HG03460 (cell line): ENCODE results near the gene KCNN3.
A peak's percentile ranks its signal among the peaks of the same experiment; 100 is the strongest.

ENCODE experiments used
- ATAC-seq: cut with Tn5 transposase; IDR thresholded peaks from one replicate; pipeline ENCODE4 v1.9.1; 2021; ENCODE audit not compliant: unreplicated experiment

The KCNN3 gene

DNA sequence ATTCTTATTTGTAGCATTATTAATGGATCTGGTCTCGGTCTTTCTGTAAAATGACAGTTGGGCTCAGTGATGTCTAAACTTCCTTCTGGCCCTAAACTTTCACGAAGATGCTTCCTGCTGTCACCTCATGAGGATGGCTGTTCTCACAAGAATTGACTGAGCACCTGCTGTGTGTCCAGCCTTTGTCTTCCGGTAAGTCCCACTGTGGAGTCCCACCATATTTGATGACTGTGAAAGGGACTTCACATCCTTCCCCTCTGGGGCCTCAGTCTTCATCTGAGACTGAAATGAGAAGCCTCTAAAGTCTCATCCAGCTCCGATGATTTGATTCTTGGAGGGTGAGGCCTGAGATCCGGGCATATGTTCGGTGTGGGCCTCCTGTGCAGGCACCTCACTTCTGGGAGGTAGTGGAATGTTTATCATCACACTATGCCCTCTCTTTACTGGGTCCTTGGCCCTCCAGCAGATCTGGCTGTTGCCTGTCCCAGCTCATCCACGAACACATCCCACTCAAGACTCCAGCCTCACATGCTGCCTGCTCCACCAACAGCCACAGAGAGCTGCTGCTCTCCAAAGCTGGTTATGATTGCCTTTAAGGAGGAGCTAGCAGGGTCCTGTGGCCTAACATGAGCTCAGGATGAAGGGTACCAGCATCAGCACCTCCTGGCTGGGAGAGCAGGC, 95.8 kb downstream of the KCNN3 start:
- ATAC-seq: no peak

DNA sequence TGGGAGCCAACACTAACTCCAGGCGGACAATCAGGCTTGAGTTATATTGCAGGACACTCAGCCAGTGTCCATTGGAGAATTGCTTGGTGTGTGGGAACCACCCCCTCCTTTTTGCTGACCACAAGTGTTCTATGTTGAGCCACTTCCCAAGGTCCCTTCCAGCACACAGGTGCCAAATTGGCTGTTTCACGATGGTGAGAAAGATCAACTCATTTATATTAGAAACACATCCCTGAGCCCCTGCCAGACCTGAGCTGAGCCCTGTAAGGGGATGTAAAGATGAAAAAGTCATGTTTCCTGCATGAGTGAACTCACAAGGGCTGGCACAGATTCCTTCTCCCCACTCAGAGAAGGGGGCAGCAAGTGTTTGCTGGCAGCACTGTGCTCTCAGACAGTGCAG, 96.5 kb downstream of the KCNN3 start:
- ATAC-seq: no peak

DNA sequence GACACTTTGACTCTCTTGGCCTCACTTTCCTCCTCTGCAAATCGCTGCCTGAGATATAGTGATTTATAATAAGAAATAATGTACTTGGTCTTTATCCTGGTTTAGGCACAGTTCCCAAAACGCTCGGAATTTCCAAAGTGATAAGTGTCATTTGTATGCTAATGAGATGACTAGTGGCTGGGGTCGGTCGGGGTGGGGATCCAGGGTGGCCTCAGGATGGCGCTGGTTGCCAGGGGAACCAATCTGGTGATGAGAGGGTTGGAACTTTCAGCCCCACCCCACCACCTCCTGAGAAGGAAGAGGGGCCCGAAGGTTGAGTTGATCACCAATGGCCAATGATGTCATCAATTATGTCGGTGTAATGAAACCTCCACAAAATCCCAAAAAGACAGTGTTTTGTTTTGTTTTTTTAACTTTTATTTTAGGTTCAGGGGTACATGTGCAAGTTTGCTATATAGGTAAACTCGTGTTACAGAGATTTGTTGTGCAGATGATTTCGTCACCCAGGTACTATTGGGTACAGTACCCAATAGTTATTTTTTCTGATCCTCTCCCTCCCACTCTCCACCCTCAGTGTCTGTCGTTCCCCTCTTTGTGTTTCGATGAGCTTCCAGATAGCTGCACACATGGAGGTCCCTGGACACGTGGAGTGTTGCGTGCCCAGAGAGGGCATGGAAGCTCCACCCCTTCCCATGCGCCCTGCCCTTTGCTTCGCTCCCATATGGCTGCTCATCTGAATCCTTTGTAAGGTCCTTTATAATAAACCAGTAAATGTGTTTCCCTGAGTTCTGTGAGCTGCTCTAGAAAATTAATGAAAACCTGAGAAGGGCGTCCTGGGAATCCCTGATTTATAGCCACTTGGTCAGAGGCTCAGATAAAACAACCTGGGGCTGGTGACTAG, 97.2 kb downstream of the KCNN3 start:
- ATAC-seq: no peak

DNA sequence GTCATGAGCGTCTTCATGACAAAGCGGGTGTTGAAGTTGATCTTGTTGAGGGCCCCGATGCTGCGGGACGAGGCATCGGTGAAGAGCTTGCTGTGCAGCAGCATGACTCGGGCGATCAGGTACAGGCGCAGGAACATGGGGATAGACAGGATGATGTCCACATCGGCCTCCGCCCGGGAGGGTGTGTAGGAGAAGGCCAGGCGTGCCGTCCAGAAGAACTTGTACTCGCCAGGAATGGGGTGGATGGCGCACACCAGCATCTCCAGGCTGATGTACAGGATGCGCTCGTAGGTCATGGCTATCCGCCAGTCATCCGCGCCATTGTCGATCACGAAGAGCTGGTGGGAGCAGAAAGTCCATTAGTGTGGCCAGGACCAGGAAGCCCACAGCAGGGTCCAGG, 98.0 kb downstream of the KCNN3 start:
- ATAC-seq: no peak

DNA sequence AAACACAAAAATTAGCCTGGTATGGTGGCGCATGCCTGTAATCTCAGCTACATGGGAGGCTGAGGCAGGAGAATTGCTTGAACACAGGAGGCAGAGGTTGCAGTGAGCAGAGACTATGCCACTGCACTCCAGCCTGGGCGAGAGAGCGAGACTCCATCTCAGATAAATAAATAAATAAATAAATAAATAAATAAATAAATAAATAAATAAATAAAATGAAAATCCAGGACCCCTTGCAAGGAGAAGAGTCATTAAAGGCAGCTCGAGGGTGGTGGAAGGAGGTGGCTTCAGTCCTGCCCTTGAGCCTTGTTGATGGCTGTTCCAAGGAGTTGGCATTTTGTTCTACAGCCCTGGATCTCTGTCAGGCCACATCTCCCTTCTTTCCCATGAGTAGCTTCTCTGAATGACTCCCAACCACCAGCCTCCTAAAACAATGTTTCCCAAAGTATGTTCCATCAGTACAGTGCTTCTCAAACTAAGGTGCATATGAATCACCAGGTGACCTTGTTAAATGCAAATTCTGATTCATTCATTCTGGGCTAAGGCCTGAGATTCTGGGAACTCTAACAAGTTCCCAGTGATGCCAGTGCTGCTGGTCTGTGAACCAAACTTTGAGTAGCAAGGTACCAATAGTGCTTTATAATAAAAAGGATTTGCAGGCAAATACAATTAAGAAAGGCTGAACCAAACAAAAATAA, 99.0 kb downstream of the KCNN3 start:
- no peak for ATAC-seq

DNA sequence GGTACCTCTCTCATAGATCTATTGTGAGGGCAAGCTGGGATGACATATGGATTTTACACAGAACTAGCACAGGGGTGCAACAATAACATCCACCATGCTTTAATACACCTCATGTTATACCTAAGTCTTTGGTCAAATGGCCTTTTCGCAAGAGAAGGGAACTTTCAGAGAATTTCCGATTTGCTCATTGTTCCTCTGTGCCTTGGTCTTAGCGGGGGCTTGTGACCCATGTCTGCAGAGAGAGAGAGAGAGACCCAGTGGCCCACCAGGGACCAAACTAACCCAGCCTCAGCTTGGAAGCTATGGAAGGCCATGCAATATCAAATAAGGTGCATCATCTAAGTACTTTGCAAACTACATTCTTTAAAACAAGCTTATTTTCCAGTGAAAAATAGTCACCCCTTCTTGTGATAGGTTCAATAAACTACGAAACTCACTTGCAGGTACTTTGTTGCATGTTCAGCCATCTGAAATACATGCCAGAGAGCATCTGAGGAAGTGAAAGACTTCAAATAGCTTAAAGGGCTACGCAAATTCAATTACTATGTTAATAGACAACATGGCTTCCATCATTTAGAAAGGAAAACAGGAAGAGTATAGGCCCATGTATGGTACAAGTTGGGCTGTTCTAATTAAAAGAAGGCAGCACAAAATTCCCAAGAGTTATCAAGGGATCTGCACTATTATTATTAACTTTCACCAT, 100.7 kb downstream of the KCNN3 start:
- no peak for ATAC-seq

DNA sequence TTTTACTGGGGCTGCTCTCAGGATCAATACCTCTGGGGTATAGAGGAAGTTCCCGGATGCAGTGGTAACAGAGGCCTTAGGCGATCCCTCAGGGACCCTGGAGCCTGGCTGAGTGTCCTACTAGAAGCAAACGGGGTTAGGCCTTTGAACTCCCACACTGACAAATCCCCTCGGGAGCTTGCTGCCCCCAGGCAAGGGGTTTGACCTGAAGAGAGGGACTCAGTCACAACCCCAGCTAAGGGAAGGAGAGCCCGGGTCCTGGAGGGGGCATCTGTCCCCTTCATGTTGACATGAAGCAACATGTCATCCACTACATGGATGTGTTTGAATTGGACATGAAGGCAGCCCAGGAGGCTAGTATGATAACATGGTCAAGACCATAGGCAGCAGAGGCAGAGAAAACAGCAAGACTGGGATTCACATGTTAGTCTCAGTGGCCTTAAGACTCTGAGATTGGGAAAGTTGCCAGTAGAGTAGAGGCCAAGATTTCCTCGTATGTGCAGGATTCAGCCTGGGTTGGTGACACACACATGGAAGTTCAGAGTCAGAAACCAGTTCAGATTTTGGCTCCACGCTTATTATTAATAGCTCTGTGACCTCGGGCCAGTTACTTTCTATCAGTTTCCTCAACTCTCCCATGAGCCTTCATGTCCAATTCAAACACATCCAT, 101.5 kb downstream of the KCNN3 start:
- ATAC-seq: no peak

DNA sequence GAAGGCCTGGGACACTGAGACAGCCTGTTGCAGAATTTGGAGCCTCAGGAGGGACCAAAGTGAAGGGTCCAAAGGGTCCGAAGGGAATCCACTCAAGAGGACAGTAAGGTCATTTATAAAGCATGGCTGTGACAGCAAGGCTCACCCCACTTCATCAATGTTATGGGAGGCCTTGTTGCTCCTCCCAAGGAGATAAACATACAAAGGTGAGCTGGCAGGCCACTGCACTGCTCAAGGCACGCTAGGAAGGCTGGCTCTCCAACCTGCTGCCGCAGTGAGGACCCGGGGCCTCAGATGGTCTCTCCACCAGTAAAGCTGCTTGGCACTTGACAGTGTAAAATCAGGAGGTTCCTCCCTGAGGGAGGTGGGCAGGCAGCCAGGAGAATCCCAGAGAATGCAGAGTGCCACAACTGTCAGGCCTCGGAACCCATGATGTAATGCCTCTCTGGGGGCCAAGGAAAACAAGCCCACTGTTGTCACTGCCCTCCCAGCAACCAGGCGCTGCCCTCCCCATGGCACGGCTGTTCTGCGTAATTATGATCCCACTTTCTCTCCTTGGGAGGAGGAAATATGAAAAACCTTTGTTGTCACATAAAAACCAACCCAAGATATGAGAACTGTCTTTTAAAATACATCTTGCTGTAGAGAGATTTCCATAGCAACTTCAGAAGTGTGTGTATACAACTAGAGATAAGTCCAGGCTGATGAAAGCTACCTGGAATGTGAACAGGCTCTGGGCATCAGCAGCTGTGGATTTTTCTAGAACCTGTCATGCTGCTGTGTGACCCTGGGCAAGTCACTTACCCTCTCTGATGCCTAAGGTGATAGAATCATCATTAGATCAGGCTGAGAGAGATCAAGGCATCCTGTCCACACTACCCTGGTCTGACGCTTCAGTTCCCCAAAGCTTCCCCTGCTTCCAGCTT, 102.5 kb downstream of the KCNN3 start:
- ATAC-seq: no peak

DNA sequence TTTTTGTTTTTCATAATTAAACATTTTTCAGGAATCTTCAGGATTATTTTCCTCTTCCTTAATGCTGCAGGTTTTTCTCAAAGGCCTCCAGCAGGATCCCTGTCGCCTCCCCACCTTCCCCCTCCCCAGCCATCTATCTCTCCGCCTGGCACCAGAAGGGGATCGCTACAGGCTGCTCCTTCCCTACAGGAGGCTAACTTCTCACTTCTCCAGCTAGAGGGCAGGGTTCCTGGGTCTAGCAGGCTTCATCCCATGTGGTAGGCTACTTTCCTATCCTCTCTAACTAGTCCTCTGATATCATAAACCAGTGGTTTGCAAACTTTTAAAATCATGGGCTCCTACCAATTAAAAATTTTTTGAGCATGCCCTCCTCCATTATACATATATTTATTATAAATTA, 104.1 kb downstream of the KCNN3 start:
- no peak for ATAC-seq

DNA sequence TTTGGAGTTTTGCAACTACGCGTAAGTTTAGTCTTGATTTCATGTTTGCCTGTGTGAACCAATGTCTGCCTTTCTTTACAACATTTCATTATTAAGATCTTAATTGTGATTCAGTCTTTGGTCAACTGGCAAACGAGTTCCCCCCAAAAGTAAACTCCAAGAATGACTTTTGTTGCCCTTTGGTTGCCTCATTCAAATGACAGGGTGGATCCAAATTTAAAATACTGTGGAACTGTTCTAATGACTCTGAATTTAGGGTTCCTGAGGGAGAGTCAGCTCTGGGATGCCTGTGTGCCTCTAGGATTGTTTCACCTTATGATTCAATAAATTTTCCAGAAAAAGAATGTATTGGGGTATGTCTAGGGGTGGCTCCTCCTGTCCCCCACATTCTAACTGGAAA, 105.3 kb downstream of the KCNN3 start:
- no peak for ATAC-seq

DNA sequence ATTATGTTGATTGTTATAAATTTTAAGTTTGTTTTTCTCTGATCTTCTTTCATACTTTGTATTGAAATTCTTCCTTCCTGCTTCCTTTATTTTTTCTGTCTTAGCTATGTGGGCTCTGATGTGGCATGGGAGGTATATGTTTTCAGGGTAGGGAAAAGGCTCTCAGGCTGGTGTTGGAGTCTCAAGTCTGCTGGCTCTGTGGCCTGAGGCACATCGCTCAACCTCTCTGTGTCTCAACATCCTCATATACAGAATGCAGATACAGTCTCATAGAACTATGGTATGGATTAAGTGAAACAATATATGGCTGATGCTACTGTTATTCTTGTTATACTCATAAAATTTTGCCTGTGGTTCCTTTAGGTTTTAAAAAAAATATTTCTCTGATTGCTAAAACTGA, 105.9 kb downstream of the KCNN3 start:
- ATAC-seq: no peak

DNA sequence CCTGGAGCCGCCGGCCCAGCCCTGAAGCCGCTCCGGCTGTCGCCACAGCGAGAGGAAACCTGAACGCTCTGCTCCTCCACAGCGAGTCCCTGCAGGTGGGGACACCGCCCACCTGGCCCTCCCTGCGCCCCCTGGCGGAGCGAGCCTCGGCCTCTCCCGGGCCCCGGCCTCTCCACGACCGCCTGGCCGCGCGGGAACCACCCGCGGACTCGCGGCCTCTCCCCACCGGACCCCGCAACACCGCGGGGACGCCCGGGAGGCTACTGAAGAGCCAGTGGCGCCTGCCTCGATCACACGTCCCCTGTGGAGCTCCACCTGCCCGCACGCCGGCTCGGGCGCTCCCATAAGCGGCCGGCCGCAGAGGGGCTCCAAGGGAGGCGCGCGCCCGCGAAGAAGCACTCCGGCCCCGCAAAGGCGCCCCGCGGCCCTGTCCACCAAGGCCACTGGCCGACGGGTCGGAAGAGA, 109.6 kb downstream of the KCNN3 start:
- ATAC-seq: peak; percentile 64

DNA sequence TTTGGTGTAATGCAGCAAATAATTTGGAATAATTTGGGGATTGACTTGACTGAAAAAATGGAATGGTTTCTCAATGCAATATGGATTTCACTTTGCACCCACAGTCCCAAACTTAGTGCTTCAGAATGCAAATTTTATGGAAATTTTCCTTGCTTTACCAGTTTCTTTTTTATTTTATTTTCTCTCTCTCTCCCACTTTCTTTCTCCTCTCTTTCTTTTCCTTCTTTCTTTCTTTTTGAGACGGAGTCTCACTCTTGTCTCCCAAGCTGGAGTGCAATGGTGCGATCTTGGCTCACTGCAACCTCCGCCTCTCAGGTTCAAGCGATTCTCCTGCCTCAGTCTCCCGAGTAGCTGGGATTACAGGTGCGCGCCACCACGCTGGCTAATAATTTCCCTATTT, 110.3 kb downstream of the KCNN3 start:
- ATAC-seq: no peak

DNA sequence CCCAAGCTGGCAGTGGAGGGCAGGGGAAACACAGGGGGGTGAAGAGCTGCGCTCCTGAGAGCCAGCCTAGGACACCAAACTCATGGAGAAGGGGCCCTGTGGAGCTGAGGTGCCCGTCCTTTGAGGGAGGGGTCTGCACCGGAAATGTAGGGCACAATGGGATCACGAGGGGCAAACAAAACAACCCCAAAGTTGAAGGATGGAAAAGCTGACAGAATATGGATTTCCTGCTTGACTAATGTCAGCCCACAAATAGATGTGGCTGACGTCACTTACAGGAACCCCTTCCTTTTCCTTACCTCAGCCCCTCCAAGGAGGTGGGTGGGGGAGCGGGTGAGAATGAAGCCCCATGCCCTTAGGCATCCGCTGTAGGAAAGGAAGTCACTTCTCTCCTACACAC, 110.9 kb downstream of the KCNN3 start:
- ATAC-seq: no peak

DNA sequence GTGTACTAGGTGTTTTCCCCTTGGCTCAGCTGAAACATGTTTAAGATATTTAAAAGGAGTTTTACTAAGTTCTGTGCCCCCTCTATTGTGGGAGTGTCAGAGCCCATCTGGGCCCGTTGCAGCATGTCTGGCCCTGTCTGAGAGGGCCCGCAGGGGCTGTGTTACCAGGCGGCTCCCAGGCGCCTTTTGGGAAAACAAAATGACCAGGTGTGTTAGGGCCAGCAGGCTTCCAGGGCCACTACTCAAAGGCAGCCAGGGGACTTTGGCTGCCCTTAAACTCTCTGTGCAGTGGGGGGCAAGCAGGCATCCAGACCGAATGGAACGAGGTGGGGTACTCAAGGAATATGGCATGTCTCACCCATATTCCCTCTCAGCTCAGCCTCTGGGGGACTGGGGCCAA, 111.7 kb downstream of the KCNN3 start:
- no peak for ATAC-seq

DNA sequence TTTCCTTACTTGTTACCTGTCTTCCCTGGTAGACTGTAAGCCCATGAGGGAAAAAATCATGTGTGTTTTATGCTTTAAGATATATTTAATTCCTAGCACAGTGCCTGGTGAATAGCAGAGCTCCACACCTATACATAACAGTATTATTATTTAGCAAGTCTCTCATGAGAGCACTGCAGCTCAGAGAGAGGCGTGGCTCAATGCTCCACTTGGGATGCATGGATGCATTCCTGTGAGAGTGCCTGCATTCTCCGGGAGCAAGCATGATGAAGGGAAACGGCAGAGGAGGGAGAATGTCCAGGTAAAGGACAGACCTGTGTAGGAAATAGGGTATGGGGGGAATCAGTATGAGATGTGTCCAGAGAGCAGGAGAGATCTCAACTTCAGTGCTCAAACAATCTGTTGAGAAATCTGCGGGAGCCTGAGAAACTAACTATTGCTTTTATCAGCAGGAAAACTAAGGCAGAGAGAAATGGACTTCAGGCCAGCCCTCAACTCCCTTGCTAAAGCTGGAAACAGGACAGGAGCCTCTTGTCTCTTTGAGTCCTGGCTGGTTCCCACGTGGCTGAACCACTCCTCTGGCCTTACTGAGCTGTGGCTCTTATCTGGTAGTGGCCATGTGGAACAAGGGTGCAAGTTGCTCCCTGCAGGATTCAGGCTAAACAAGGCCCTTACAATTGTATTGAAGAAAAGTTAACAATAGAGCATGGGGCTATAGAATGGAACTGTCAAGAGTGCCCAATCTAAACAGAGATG, 113.1 kb downstream of the KCNN3 start:
- no peak for ATAC-seq

DNA sequence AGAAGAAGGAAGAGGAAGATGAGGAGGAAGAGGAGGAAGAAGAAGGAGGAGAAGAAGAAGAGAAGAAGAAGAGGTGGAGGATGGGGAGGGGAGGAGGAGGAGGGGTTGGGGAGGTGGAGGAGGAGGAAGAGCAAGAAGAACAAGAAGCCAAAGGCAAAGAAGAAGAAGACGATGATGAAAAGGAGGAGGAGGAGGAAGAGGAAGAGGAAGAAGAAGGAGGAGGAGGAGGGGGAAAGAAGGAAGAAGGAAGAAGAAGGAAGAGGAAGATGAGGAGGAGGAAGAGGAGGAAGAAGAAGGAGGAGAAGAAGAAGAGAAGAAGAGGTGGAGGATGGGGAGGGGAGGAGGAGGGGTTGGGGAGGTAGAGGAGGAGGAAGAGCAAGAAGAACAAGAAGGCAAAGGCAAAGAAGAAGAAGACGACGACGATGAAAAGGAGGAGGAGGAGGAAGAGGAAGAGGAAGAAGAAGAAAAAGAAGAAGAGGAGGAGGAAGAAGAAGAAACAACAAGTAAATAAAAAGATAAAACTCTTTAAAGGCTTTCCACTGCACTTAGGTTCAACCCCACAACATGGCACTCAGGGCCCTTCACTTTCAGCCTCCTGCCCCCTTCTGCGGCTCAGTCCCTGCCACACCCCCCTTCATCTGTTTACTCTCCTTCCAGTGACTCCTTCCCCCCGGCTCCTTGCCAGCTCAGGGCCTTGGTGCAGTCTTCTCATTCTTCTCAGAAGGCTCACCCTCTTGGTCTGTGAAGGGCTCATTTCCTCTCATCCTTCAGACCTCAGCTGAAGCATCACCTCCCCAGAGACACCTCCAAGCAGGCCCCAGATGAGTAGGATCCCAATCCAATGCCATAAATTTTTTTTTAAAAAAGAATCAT, 114.0 kb downstream of the KCNN3 start:
- ATAC-seq: no peak

DNA sequence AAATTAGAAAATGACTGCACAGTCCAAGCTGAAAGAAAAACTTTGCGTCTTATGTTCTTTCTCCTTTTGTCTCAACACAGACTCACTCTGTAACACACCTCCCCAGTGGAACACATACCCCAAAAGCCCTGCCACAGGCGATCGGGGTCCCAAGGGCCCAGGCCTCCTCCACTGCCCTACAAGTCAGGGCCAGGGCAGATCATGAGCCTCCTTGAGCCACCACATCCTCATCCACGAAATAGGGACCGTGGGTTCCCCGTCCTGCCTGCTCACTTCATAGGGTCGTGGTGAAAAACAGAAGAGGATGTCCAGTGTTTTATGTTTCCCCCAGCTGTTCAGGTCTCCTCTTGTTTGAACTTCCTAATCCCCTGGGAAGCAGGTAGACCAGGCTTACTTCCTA, 116.7 kb downstream of the KCNN3 start:
- ATAC-seq: no peak
